ENCODE data around the gene HSDL1.

Gene HSDL1

DNA sequence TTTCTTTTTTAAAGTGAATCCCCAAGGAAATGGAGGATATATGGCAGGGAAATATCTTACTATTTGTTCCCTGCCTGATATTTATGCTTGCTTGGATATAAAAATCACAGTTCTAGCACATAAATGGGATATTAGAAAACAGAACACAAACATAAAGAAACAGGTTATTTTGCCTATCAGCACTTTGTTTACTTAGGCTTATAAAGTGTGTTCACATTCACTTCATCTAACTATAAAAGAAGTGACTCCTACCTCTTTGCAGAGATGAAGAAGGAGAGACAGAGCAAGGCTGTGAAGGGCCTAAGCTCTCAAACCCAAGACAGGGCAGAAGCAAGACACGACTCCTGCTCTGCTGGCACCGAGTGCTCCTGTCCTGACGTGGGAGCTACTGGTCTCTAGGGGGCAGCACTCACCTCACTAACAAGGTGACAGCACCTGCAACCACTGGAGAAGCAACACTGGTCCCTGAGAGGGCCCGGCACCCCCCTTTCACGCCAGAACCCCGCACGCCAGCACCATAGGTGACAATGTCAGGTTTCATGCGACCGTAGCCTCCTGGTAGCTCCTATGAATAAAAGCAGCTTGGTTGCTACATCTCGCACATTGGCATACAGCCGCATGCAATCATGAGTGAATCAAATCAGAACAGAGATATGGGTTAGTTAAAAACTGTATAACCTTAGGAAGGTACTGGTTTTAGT is 60.3 kb downstream of the HSDL1 start:
- in situ Hi-C loops (cut with HindIII; ENCODE audit: low sequenced_read_pairs), result no loop called here

GRCh38 chr16:84082835-84083569 is 62.0 kb downstream of the HSDL1 start:
- in situ Hi-C loops (cut with HindIII; ENCODE audit: low sequenced_read_pairs), result no loop called here

DNA sequence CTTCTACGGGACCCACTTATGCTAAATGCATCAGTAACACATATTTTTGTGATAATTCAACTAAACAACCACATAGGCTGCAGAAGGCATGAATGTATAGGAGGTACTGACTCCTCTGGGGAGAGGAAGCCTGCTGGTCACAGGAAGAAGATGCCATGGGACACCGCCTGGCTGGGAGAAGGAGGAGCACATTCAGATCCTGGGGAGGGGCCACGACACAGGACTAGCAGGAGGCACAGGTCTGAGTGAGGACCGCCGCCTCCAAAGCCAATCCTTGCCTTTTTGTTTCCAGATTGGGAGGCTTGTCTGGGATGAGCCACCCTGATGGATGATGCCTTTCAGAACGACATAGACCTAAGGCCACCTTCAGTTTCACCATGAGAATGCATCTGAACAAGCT is 62.9 kb downstream of the HSDL1 start:
- in situ Hi-C loops (cut with HindIII; ENCODE audit: low sequenced_read_pairs), result no loop called here

- in situ Hi-C loops (cut with HindIII; ENCODE audit: low sequenced_read_pairs), result no loop called here
These were observed 63.5 kb downstream of the HSDL1 start for GRCh38 chr16:84081446-84081989.

- in situ Hi-C loops (cut with HindIII; ENCODE audit: low sequenced_read_pairs), result no loop called here
These were observed 64.2 kb downstream of the HSDL1 start for GRCh38 chr16:84080813-84081212.

DNA sequence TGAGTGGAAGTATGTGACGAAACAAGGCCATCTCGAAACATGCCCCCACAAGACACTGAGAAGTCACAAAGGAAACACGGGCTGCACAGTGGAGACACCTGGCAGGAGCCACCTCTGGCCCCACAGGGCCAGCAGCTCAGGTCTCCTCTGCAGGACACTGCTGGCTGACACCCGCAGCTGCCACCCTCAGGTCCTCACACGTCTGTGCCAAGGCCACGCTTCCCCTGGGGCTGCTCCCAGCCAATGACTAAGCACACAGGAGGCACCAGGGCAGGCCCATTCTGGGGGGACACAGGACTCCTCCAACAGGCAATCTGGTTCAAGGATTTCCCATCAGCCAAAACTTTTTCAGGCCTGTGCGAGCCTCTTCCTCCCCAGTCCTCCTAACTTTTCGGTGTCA is 64.6 kb downstream of the HSDL1 start:
- in situ Hi-C loops (cut with HindIII; ENCODE audit: low sequenced_read_pairs), result no loop called here

GRCh38 chr16:84079664-84080063 is 65.3 kb downstream of the HSDL1 start:
- in situ Hi-C loops (cut with HindIII; ENCODE audit: low sequenced_read_pairs), result no loop called here

- in situ Hi-C loops (cut with HindIII; ENCODE audit: low sequenced_read_pairs), result no loop called here
These were observed 69.6 kb downstream of the HSDL1 start for GRCh38 chr16:84075376-84075775.

DNA sequence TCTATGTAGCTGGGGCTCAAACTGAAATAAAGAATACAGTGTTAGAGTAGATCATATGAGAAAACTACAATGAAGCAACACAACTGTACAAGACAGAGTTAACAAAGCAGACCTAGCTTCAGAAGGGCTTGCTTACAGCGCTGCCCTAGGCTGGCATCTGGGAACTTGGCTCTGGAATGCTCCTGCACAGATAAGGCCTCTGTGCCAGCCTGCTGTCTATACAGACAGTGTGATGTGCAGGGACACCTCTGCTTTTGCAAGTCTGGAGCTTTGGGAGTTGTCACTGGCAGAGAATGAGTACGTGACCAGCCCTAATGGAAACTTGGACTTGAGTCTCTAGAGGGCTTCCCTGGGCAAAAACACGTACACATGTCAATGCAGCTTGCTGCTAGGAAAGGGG is 70.3 kb downstream of the HSDL1 start:
- in situ Hi-C loops (cut with HindIII; ENCODE audit: low sequenced_read_pairs), result no loop called here

Data from endothelial cell of hepatic sinusoid (primary cell).